HG03378 (cell line): ENCODE measurements around the gene TRMT112.
A peak's percentile ranks its signal among the peaks of the same experiment; 100 is the strongest.

Source experiments
- ATAC-seq: cut with Tn5 transposase; IDR thresholded peaks from one replicate; pipeline ENCODE4 v1.9.1; 2021; ENCODE audit warnings: mild to moderate bottlenecking, moderate library complexity; ENCODE audit not compliant: unreplicated experiment

The TRMT112 gene

GRCh38 chr11:64294774-64295173 is 22.6 kb downstream of the TRMT112 start:
- ATAC-seq: no peak

- no peak for ATAC-seq
These were observed 24.7 kb downstream of the TRMT112 start for GRCh38 chr11:64292460-64293254.

- ATAC-seq: no peak
These were observed 25.5 kb downstream of the TRMT112 start for GRCh38 chr11:64291752-64292459.

GRCh38 chr11:64291262-64291751 is 26.1 kb downstream of the TRMT112 start, which contains the start of gene KCNK4:
TSS of gene KCNK4 (plus strand) at chr11:64291302. CDS start at chr11:64293019, 1,717 bp downstream.
- ATAC-seq: no peak

- no peak for ATAC-seq
These were observed 26.8 kb downstream of the TRMT112 start for GRCh38 chr11:64290352-64291261.

GRCh38 chr11:64289002-64289564 is 28.3 kb downstream of the TRMT112 start:
- no peak for ATAC-seq

- no peak for ATAC-seq
These were observed 29.0 kb downstream of the TRMT112 start for GRCh38 chr11:64288353-64288750.

GRCh38 chr11:64287676-64288352 is 29.5 kb downstream of the TRMT112 start:
- ATAC-seq: no peak

- no peak for ATAC-seq
These were observed 30.6 kb downstream of the TRMT112 start for GRCh38 chr11:64286801-64287159.

- no peak for ATAC-seq
These were observed 31.2 kb downstream of the TRMT112 start for GRCh38 chr11:64285885-64286800.

- ATAC-seq: peak; percentile 48
These were observed 32.1 kb downstream of the TRMT112 start, which contains the start of gene GPR137 for GRCh38 chr11:64284962-64285884. TSS of gene GPR137 (plus strand) at chr11:64285848. CDS start at chr11:64286525, 677 bp downstream.

- ATAC-seq: peak; percentile 53
These were observed 33.1 kb downstream of the TRMT112 start, which contains the start of gene BAD for GRCh38 chr11:64284048-64284961. TSS of gene BAD (minus strand) at chr11:64284665. CDS start at chr11:64284368, 297 bp downstream.

GRCh38 chr11:64283092-64283491 is 34.3 kb downstream of the TRMT112 start:
- no peak for ATAC-seq

GRCh38 chr11:64281957-64282770 is 35.2 kb downstream of the TRMT112 start:
- no peak for ATAC-seq

GRCh38 chr11:64278576-64279190 is 38.7 kb downstream of the TRMT112 start:
- ATAC-seq: no peak
